ENCODE data around the gene NBR1. TPM values are rescaled to one million over a fixed set of nuclear protein-coding genes. Genes with fewer than 3 reads are reported as not detected.
A peak's percentile ranks its signal among the peaks of the same experiment; 100 is the strongest.
"Not testable (repeated sequence)": the region's sequence is repeated elsewhere in the genome, so short reads cannot be mapped to it uniquely, and the experiment has no call there.

The NBR1 gene
- total RNA-seq, 4 donors from 2014 or later: 135 to 162 (median 145) TPM

- Histone ChIP-seq H3K4me3 (no peak overlapping the region), H3K36me3 (no peaks in the 10 kb centered on the region), H3K27me3 (no peaks in the 10 kb centered on the region), H3K27ac (no peak overlapping the region), H3K9me3 (no peaks in the 10 kb centered on the region), H3K4me1 (no peaks in the 10 kb centered on the region)
- ATAC-seq (no peak), DNase-seq (no peak)
- intact Hi-C loops (cut with DNase I; ENCODE audit: low total_unique reads): no loop called here
- in situ Hi-C loops (cut with MboI; ENCODE audit: low sequenced_read_pairs in 4 of 4): no loop called here
- no peak for TF ChIP-seq CTCF (IDR thresholded peaks at IDR 0.05 in 4 of 5, conservative IDR thresholded peaks at IDR 0.05 in 1 of 5)
- no peak for TF ChIP-seq POLR2A (IDR thresholded peaks at IDR 0.05)
Observed at GRCh38 chr17:43155666-43156065, 15.3 kb upstream of the NBR1 start.

GRCh38 chr17:43159232-43159631 lies 11.8 kb upstream of the NBR1 start:
- H3K27ac ChIP-seq; DNase-seq; H3K9me3 ChIP-seq; H3K4me3 ChIP-seq; in situ Hi-C loops (cut with MboI; ENCODE audit: low sequenced_read_pairs in 4 of 4); intact Hi-C loops (cut with DNase I; ENCODE audit: low total_unique reads); H3K4me1 ChIP-seq; H3K36me3 ChIP-seq; H3K27me3 ChIP-seq; ATAC-seq: not testable (repeated sequence)

- H3K4me1 ChIP-seq; intact Hi-C loops (cut with DNase I; ENCODE audit: low total_unique reads); H3K36me3 ChIP-seq; H3K9me3 ChIP-seq; DNase-seq; H3K27me3 ChIP-seq; H3K4me3 ChIP-seq; in situ Hi-C loops (cut with MboI; ENCODE audit: low sequenced_read_pairs in 4 of 4); H3K27ac ChIP-seq; ATAC-seq: not testable (repeated sequence)
Observed at GRCh38 chr17:43159957-43160356, 11.1 kb upstream of the NBR1 start.

GRCh38 chr17:43165971-43166370 lies 5.0 kb upstream of the NBR1 start:
- DNase-seq; ATAC-seq; H3K27ac ChIP-seq; in situ Hi-C loops (cut with MboI; ENCODE audit: low sequenced_read_pairs in 4 of 4); H3K36me3 ChIP-seq; intact Hi-C loops (cut with DNase I; ENCODE audit: low total_unique reads); H3K4me3 ChIP-seq; H3K9me3 ChIP-seq; H3K27me3 ChIP-seq: not testable (repeated sequence)
- peaks cover 7 to 10% of the 10 kb centered on the region in 2 donors for H3K4me1 ChIP-seq

- TF ChIP-seq POLR2A (IDR thresholded peaks at IDR 0.05) (no peak), CTCF (IDR thresholded peaks at IDR 0.05 in 4 of 5, conservative IDR thresholded peaks at IDR 0.05 in 1 of 5) (no peak)
- Histone ChIP-seq H3K27ac (peak overlapping the region; percentile 85 to 98 (median 97)), H3K4me3 (peak overlapping the region; percentile 81 to 89 (median 86)), H3K9me3 (no peaks in the 10 kb centered on the region), H3K27me3 (no peaks in the 10 kb centered on the region), H3K36me3 (no peaks in the 10 kb centered on the region), H3K4me1 (peaks cover 34 to 35% of the 10 kb centered on the region in 2 donors)
- ATAC-seq (peak; percentile 4 to 5), DNase-seq (peak; percentile 2 to 19)
- in situ Hi-C loops (cut with MboI; ENCODE audit: low sequenced_read_pairs in 4 of 4): no loop called here
- intact Hi-C loops (cut with DNase I; ENCODE audit: low total_unique reads): loop anchor here (1.0 to 5.0 kb wide), 4 partner anchors 44 to 191 kb away; partner anchors contain the start of genes BRCA1, RND2 and RPL27
Observed at GRCh38 chr17:43169561-43170139, 1.4 kb upstream of the NBR1 start.

- Histone ChIP-seq H3K27ac (peak overlapping the region; percentile 85 to 98 (median 97)), H3K27me3 (no peaks in the 10 kb centered on the region), H3K4me3 (peak overlapping the region; percentile 81 to 89 (median 86)), H3K9me3 (no peaks in the 10 kb centered on the region), H3K36me3 (no peaks in the 10 kb centered on the region), H3K4me1 (peaks cover 40 to 41% of the 10 kb centered on the region in 2 donors)
- ATAC-seq (peak; percentile 84 to 85), DNase-seq (peak; percentile 88 to 94)
- in situ Hi-C loops (cut with MboI; ENCODE audit: low sequenced_read_pairs in 4 of 4) (no loop called here), intact Hi-C loops (cut with DNase I; ENCODE audit: low total_unique reads) (loop anchor here (1.0 to 5.0 kb wide), 4 partner anchors 45 to 191 kb away; partner anchors contain the start of genes BRCA1, RND2 and RPL27)
- TF ChIP-seq POLR2A (IDR thresholded peaks at IDR 0.05) (no peak), CTCF (IDR thresholded peaks at IDR 0.05 in 4 of 5, conservative IDR thresholded peaks at IDR 0.05 in 1 of 5) (no peak)
Observed at GRCh38 chr17:43170140-43170765, 761 bp upstream of the NBR1 start.
